ENCODE measurements around the gene IGFBP4. TPM values are rescaled to one million over a fixed set of nuclear protein-coding genes. Genes with fewer than 3 reads are reported as not detected.

Gene IGFBP4
- total and polyA plus RNA-seq, 7 donors = 44.2 to 106 (median 65.1) TPM

- intact Hi-C loops (cut with DNase I) = no loop called here
- no peak for ATAC-seq
Measured at GRCh38 chr17:40418428-40418706, 24.9 kb upstream of the IGFBP4 start.

GRCh38 chr17:40419559-40420331 lies 23.5 kb upstream of the IGFBP4 start:
- Histone ChIP-seq H3K27me3 (ENCODE audit: insufficient read depth in 3 of 3, low read length in 2 of 3) (peaks cover 0 to 6% (median 0%) of the 10 kb centered on the region in 3 donors), H3K4me1 (peaks cover 5% of the 10 kb centered on the region), H3K36me3 (ENCODE audit: insufficient read depth in 1 of 2, low read depth in 1 of 2) (no peaks in the 10 kb centered on the region), H3K27ac (no peak overlapping the region), H3K4me3 (no peak overlapping the region), H3K9me3 (no peaks in the 10 kb centered on the region)
- intact Hi-C loops (cut with DNase I) = no loop called here
- 59 to 67% (median 63%) methylated on average over 11 of the region's 11 CpGs for WGBS, 3 donors
- TF ChIP-seq CTCF (IDR thresholded peaks at IDR 0.05) = no peak
- ATAC-seq (no peak), DNase-seq (no peak)

More at GRCh38 chr17:40418428-40418706, 24.9 kb upstream of the IGFBP4 start:
- 49 to 60% (median 51%) methylated on average over 16 of the region's 16 CpGs for WGBS, 3 donors
- Histone ChIP-seq H3K4me1 (peaks cover 5% of the 10 kb centered on the region), H3K9me3 (no peaks in the 10 kb centered on the region), H3K27ac (peak overlapping the region; percentile 14), H3K36me3 (ENCODE audit: insufficient read depth in 1 of 2, low read depth in 1 of 2) (no peaks in the 10 kb centered on the region), H3K4me3 (peak overlapping the region; percentile 69), H3K27me3 (ENCODE audit: insufficient read depth in 3 of 3, low read length in 2 of 3) (peaks cover 0 to 6% (median 0%) of the 10 kb centered on the region in 3 donors)
- no peak for TF ChIP-seq CTCF (IDR thresholded peaks at IDR 0.05)
- DNase-seq = peak; percentile 34 to 60

- ATAC-seq = no peak
Measured at GRCh38 chr17:40422990-40423633, 20.1 kb upstream of the IGFBP4 start.

GRCh38 chr17:40425741-40426140 lies 17.5 kb upstream of the IGFBP4 start:
- WGBS, 3 donors = 37 to 58% (median 51%) methylated on average over 4 of the region's 4 CpGs
- DNase-seq (no peak), ATAC-seq (no peak)
- no peak for TF ChIP-seq CTCF (IDR thresholded peaks at IDR 0.05)
- H3K4me1 ChIP-seq = no peaks in the 10 kb centered on the region
- no peak overlapping the region for H3K4me3 ChIP-seq
- intact Hi-C loops (cut with DNase I) = no loop called here
- no peaks in the 10 kb centered on the region for H3K27me3 ChIP-seq (ENCODE audit: insufficient read depth in 3 of 3, low read length in 2 of 3)
- no peak overlapping the region for H3K27ac ChIP-seq
- no peaks in the 10 kb centered on the region for H3K36me3 ChIP-seq (ENCODE audit: insufficient read depth in 1 of 2, low read depth in 1 of 2)
- H3K9me3 ChIP-seq = no peaks in the 10 kb centered on the region

More at GRCh38 chr17:40422990-40423633, 20.1 kb upstream of the IGFBP4 start:
- 51 to 86% (median 69%) methylated on average over 3 of the region's 3 CpGs for WGBS, 3 donors
- Histone ChIP-seq H3K27ac (no peak overlapping the region), H3K4me1 (peaks cover 5% of the 10 kb centered on the region), H3K4me3 (no peak overlapping the region), H3K36me3 (ENCODE audit: insufficient read depth in 1 of 2, low read depth in 1 of 2) (no peaks in the 10 kb centered on the region), H3K9me3 (no peaks in the 10 kb centered on the region), H3K27me3 (ENCODE audit: insufficient read depth in 3 of 3, low read length in 2 of 3) (no peaks in the 10 kb centered on the region)
- intact Hi-C loops (cut with DNase I) = no loop called here
- no peak for TF ChIP-seq CTCF (IDR thresholded peaks at IDR 0.05)
- no peak for DNase-seq

All from psoas muscle (tissue), 8 donors.